GM12878 (cell line): Measurements from ENCODE around the gene AFAP1.

Experiments used
- BACH1 ChIP-seq: fragments of 450-650 bp; IDR thresholded peaks from 2 replicates; pipeline ENCODE4 v1.6.1; 2017; ENCODE audit warnings: mild to moderate bottlenecking, borderline replicate concordance
- CBX5 ChIP-seq: sonication (generic); IDR thresholded peaks from 2 replicates; pipeline ENCODE4 v1.6.1; 2016; ENCODE audit warnings: low read depth, moderate library complexity, mild to moderate bottlenecking, inconsistent platforms
- CEBPB ChIP-seq, 2 experiments: fragments of 150-350 bp in 1 of 2; IDR thresholded peaks; 2 replicates each; pipeline ENCODE4 v1.6.1; 2012 to 2014; ENCODE audit warnings: low read depth in 2 of 2, low read length in 2 of 2, borderline replicate concordance in 1 of 2, inconsistent platforms in 1 of 2
- CEBPZ ChIP-seq: fragments of 150-350 bp; IDR thresholded peaks from 2 replicates; pipeline ENCODE4 v1.6.1; 2016; ENCODE audit warnings: low read depth, low read length
- CTCF ChIP-seq, 3 experiments: IDR thresholded peaks in 2 of 3; conservative IDR thresholded peaks in 1 of 3; 2 replicates each; pipeline ENCODE4 v1.5.1; 2011; ENCODE audit warnings: low read depth in 3 of 3, low read length in 3 of 3, mild to moderate bottlenecking in 3 of 3, control low read depth in 2 of 3, moderate library complexity in 2 of 3, inconsistent platforms in 1 of 3, mixed read lengths in 1 of 3; ENCODE audit not compliant: control insufficient read depth in 2 of 3, insufficient read depth in 1 of 3; ENCODE audit errors: extremely low read depth in 1 of 3
- EZH2 ChIP-seq: IDR thresholded peaks from 2 replicates; pipeline ENCODE4 v1.6.1; 2012; ENCODE audit warnings: low read depth, mild to moderate bottlenecking, control low read depth, inconsistent platforms, low read length, borderline replicate concordance; ENCODE audit not compliant: control insufficient read depth
- JUNB ChIP-seq: IDR thresholded peaks from 2 replicates; pipeline ENCODE4 v1.6.1; 2016; ENCODE audit warnings: antibody characterized with exemption, mild to moderate bottlenecking
- JUND ChIP-seq: IDR thresholded peaks from 2 replicates; pipeline ENCODE4 v1.6.1; 2012; ENCODE audit warnings: low read depth, mild to moderate bottlenecking, low read length, improper control_type of control experiment, moderate library complexity
- KAT2A ChIP-seq: conservative IDR thresholded peaks from 2 replicates; pipeline ENCODE4 v1.6.1; 2011; ENCODE audit warnings: low read depth, low read length; ENCODE audit not compliant: control insufficient read depth
- NFXL1 ChIP-seq: fragments of 450-650 bp; IDR thresholded peaks from 2 replicates; pipeline ENCODE4 v1.6.1; 2017; ENCODE audit warnings: antibody characterized with exemption, mild to moderate bottlenecking, borderline replicate concordance
- RFX5 ChIP-seq: IDR thresholded peaks from 2 replicates; pipeline ENCODE4 v1.6.1; 2011; ENCODE audit warnings: low read depth, low read length, improper control_type of control experiment
- SPI1 ChIP-seq: IDR thresholded peaks from 2 replicates; pipeline ENCODE4 v1.6.1; 2011; ENCODE audit warnings: low read depth, mild to moderate bottlenecking, low read length, moderate library complexity, borderline replicate concordance; ENCODE audit not compliant: insufficient read depth
- TAF1 ChIP-seq: IDR thresholded peaks from 2 replicates; pipeline ENCODE4 v1.6.1; 2011; ENCODE audit warnings: mild to moderate bottlenecking, low read depth, low read length, borderline replicate concordance
- ZBTB40 ChIP-seq: fragments of 450-650 bp; IDR thresholded peaks from 2 replicates; pipeline ENCODE4 v1.6.1; 2016; ENCODE audit warnings: mild to moderate bottlenecking, moderate library complexity, borderline replicate concordance

- TF ChIP-seq CEBPZ (no peak), BACH1 (no peak), TAF1 (no peak), EZH2 (no peak), JUND (no peak), CTCF (IDR thresholded peaks at IDR 0.05 in 2 of 3, conservative IDR thresholded peaks at IDR 0.05 in 1 of 3; ENCODE audit: control insufficient read depth in 2 of 3, extremely low read depth in 1 of 3, insufficient read depth in 1 of 3, low read depth in 3 of 3, low read length in 3 of 3) (no peak), JUNB (no peak), CBX5 (no peak), ZBTB40 (no peak), NFXL1 (no peak), CEBPB (IDR thresholded peaks at IDR 0.05; ENCODE audit: borderline replicate concordance in 1 of 2, low read depth in 2 of 2, low read length in 2 of 2) (no peak), KAT2A (no peak), RFX5 (no peak), SPI1 (no peak)
These were observed 28.0 kb upstream of the AFAP1 start for GRCh38 chr4:7967501-7968261.
